Skeletal muscle satellite cell (primary cell): ENCODE measurements around the gene MAGI2.

Experiments used
- H3K27me3 ChIP-seq: 2 replicates; pipeline ENCODE4 v1.7.0; 2013; ENCODE audit warnings: low read length; ENCODE audit not compliant: control insufficient read depth, insufficient read depth
- H3K36me3 ChIP-seq: 2 replicates; pipeline ENCODE4 v1.7.0; 2013; ENCODE audit warnings: mild to moderate bottlenecking, control low read depth, low read length; ENCODE audit not compliant: insufficient read depth
- H3K4me1 ChIP-seq: 2 replicates; pipeline ENCODE4 v1.7.0; 2013; ENCODE audit warnings: low read length; ENCODE audit not compliant: control insufficient read depth, insufficient read depth
- H3K4me2 ChIP-seq: 2 replicates; pipeline ENCODE4 v1.7.0; 2013; ENCODE audit warnings: mild to moderate bottlenecking, low read length
- H3K4me3 ChIP-seq: 2 replicates; pipeline ENCODE4 v1.7.0; 2013; ENCODE audit warnings: low read length
- H3K9ac ChIP-seq: 2 replicates; pipeline ENCODE4 v1.7.0; 2013; ENCODE audit warnings: mild to moderate bottlenecking, low read depth, low read length, moderate library complexity
- H3K9me3 ChIP-seq: replicated peaks from 2 replicates; pipeline ENCODE4 v1.7.0; 2013; ENCODE audit warnings: mild to moderate bottlenecking, control low read depth, low read length

Gene MAGI2

GRCh38 chr7:78121888-78122287 is 1331.6 kb downstream of the MAGI2 start:
- Histone ChIP-seq H3K9ac (no peak overlapping the region), H3K4me1 (peaks cover 6% of the 10 kb centered on the region), H3K27me3 (no peaks in the 10 kb centered on the region), H3K4me2 (no peak overlapping the region), H3K36me3 (no peaks in the 10 kb centered on the region), H3K4me3 (no peak overlapping the region), H3K9me3 (no peaks in the 10 kb centered on the region)

- Histone ChIP-seq H3K27me3 (no peaks in the 10 kb centered on the region), H3K36me3 (no peaks in the 10 kb centered on the region), H3K4me2 (no peak overlapping the region), H3K4me3 (no peak overlapping the region), H3K9me3 (no peaks in the 10 kb centered on the region), H3K9ac (no peak overlapping the region), H3K4me1 (peaks cover 5% of the 10 kb centered on the region)
Observed at GRCh38 chr7:78118470-78118869, 1335.0 kb downstream of the MAGI2 start.

GRCh38 chr7:78115876-78116275 is 1337.6 kb downstream of the MAGI2 start:
- Histone ChIP-seq H3K4me1 (peaks cover 5% of the 10 kb centered on the region), H3K9ac (no peak overlapping the region), H3K36me3 (no peaks in the 10 kb centered on the region), H3K4me3 (no peak overlapping the region), H3K9me3 (no peaks in the 10 kb centered on the region), H3K27me3 (no peaks in the 10 kb centered on the region), H3K4me2 (no peak overlapping the region)

DNA sequence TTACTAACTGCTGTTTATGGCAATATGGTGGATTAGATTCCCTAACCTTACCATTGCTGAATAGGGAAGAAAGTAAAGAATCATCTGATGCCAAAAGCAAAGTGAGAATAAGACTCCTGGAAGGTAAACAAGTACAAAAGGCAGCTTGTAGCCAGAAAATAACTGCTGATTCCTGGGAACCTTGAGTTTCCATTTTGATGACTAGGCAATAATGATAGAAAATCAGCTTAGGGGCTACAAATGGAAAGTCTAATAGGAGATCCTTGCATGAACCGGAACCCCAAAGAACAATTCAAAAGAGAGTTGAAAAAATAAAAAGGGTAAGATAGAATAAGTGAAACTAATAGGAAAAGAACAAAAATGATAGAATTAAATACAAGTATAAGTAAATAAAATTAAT is 1338.5 kb downstream of the MAGI2 start:
- Histone ChIP-seq H3K36me3 (no peaks in the 10 kb centered on the region), H3K9me3 (no peaks in the 10 kb centered on the region), H3K4me1 (peaks cover 5% of the 10 kb centered on the region), H3K4me2 (no peak overlapping the region), H3K27me3 (no peaks in the 10 kb centered on the region), H3K9ac (no peak overlapping the region), H3K4me3 (no peak overlapping the region)

GRCh38 chr7:78112488-78112887 is 1341.0 kb downstream of the MAGI2 start:
- H3K4me3 ChIP-seq: no peak overlapping the region
- H3K9me3 ChIP-seq: no peaks in the 10 kb centered on the region
- no peak overlapping the region for H3K9ac ChIP-seq
- H3K4me1 ChIP-seq: peaks cover 5% of the 10 kb centered on the region
- H3K36me3 ChIP-seq: no peaks in the 10 kb centered on the region
- H3K27me3 ChIP-seq: no peaks in the 10 kb centered on the region
- H3K4me2 ChIP-seq: no peak overlapping the region

DNA sequence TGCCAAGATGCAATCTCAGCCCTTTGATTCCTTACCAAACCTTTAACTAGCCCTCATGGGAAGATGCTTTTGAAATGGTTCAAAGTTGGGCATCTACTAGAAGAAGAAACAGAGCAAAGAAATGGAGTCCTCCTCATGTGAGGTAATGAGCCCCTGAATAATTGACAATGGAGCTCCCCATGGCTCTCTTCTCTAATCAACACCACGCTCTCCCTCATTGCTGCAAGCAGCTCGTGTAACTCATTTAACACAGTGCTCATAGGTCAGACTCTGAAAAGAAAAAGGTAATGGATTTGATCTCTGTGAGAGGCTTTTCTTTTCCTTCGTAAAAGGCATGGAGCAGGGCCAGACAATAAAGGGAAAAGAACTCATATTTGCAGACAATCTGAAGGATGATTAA is 1342.1 kb downstream of the MAGI2 start:
- H3K4me3 ChIP-seq: no peak overlapping the region
- no peaks in the 10 kb centered on the region for H3K9me3 ChIP-seq
- no peak overlapping the region for H3K4me2 ChIP-seq
- H3K9ac ChIP-seq: no peak overlapping the region
- H3K27me3 ChIP-seq: no peaks in the 10 kb centered on the region
- H3K36me3 ChIP-seq: no peaks in the 10 kb centered on the region
- H3K4me1 ChIP-seq: peaks cover 5% of the 10 kb centered on the region

DNA sequence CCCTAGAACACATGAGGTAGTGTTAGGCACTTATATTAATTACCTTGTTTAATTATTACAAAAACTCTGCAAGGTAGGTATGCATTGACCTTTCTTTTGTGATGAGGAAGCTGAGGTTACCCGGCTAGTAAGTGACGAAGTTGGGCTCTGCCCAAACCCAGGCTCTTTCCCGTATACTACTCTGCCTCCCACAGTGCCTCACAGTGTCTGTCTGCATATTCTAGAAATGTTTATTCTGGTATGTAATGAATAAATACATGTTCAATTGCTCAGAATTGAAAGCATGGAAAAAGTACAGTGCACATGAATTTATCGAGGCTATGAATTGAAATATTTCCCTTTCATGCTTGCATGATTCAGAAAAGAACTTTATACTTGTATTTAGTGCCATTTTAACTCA is 1350.0 kb downstream of the MAGI2 start:
- no peak overlapping the region for H3K9ac ChIP-seq
- H3K4me3 ChIP-seq: no peak overlapping the region
- no peaks in the 10 kb centered on the region for H3K9me3 ChIP-seq
- H3K27me3 ChIP-seq: no peaks in the 10 kb centered on the region
- no peaks in the 10 kb centered on the region for H3K36me3 ChIP-seq
- peaks cover 9% of the 10 kb centered on the region for H3K4me1 ChIP-seq
- no peak overlapping the region for H3K4me2 ChIP-seq

DNA sequence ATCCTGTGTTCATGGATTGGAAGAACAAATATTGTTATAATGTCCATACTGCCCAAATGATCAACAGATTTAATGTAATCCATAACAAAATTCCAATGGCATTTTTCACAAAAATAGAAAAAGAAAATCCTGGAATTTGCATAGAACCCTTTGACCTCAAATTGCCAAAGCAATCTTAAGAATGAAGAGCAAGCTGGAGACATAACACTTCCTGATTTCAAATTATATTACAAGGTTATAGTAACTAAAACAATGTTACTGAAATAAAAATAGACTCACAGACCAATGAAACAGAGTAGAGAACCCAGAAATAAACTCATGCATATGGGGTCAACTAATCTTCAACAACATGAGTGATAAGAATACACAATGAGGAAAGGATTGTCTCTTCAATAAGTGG is 1352.4 kb downstream of the MAGI2 start:
- Histone ChIP-seq H3K4me2 (no peak overlapping the region), H3K9me3 (no peaks in the 10 kb centered on the region), H3K4me1 (peaks cover 9% of the 10 kb centered on the region), H3K27me3 (no peaks in the 10 kb centered on the region), H3K36me3 (no peaks in the 10 kb centered on the region), H3K4me3 (no peak overlapping the region), H3K9ac (no peak overlapping the region)

DNA sequence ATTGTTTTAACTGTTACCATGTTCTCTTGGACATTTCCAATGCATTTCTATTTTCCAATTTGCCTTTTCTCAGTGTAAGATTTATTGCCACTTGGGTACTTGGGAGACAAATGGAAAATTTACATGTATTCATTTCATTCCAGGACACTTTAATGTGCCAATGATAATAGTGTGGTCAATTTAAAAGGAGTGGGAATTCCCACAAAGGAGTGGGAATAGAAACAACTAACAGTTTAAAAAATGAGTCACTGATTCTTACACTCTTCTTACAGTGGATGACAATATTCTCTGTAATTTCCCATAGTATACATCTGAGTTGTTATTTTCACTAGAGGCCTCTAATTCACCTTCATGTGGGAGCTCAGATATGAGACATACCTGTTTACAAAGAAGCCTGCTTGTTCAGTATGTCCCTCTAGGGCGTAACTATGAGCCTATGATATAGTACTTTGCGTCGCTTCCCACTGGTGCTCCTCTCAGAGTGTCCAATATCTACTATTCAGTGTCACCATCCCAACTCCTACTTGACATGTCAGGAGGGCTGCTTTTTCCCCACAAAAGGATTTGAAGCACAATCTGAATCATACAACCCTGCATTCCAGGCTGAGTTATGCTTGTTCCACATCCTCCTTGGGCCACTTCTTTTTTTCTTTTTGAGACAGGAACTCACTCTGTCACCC is 1353.6 kb downstream of the MAGI2 start:
- peaks cover 9% of the 10 kb centered on the region for H3K4me1 ChIP-seq

GRCh38 chr7:78095549-78095948 is 1357.9 kb downstream of the MAGI2 start:
- Histone ChIP-seq H3K36me3 (no peaks in the 10 kb centered on the region), H3K4me2 (no peak overlapping the region), H3K27me3 (peaks cover 6% of the 10 kb centered on the region), H3K4me3 (no peak overlapping the region), H3K9me3 (no peaks in the 10 kb centered on the region), H3K9ac (no peak overlapping the region), H3K4me1 (peaks cover 9% of the 10 kb centered on the region)

More for the DNA sequence above, 1353.6 kb downstream of the MAGI2 start:
- Histone ChIP-seq H3K4me2 (no peak overlapping the region), H3K4me3 (no peak overlapping the region), H3K9me3 (no peaks in the 10 kb centered on the region), H3K27me3 (no peaks in the 10 kb centered on the region), H3K9ac (no peak overlapping the region), H3K36me3 (no peaks in the 10 kb centered on the region)

DNA sequence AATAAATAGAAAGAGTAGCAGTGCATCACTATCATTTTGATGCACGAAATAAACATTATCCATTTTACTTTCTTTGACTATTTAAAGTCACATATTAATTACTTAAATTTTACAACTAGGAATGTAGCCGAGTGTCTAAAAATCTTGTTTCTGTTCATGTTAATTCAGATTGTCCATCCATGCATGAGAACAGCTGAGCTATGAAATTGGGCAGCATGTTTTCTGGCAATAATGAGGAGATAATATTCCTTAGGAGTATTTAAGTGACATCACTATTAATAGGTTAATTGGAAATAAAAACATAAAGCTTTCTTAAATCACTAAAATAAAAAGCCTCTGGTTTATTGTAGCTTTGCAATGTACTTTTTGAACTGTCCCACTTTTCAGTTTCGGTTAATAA is 1361.1 kb downstream of the MAGI2 start:
- Histone ChIP-seq H3K9me3 (no peaks in the 10 kb centered on the region), H3K4me3 (no peak overlapping the region), H3K36me3 (no peaks in the 10 kb centered on the region), H3K27me3 (peaks cover 6% of the 10 kb centered on the region), H3K4me1 (no peaks in the 10 kb centered on the region), H3K4me2 (no peak overlapping the region), H3K9ac (no peak overlapping the region)

GRCh38 chr7:78090616-78091015 is 1362.9 kb downstream of the MAGI2 start:
- no peak overlapping the region for H3K4me2 ChIP-seq
- H3K27me3 ChIP-seq: peaks cover 6% of the 10 kb centered on the region
- no peaks in the 10 kb centered on the region for H3K4me1 ChIP-seq
- no peak overlapping the region for H3K4me3 ChIP-seq
- H3K9me3 ChIP-seq: no peaks in the 10 kb centered on the region
- H3K36me3 ChIP-seq: no peaks in the 10 kb centered on the region
- no peak overlapping the region for H3K9ac ChIP-seq
